Measurements from ENCODE around the gene PLEKHA1. TPM values are rescaled to one million over a fixed set of nuclear protein-coding genes. Genes with fewer than 3 reads are reported as not detected.
A peak's percentile ranks its signal among the peaks of the same experiment; 100 is the strongest.

Gene PLEKHA1
- total RNA-seq, 2 experiments from 2014 or later: 5.5 to 7.3 TPM

GRCh38 chr10:122349758-122350369 is 24.6 kb upstream of the PLEKHA1 start:
- peaks cover 35% of the 10 kb centered on the region for H3K4me1 ChIP-seq (ENCODE audit: insufficient read depth, low read length, poor library complexity, severe bottlenecking)
- CTCF ChIA-PET (ENCODE audit: unreplicated experiment): no interaction called here
- no peaks in the 10 kb centered on the region for H3K79me2 ChIP-seq (ENCODE audit: insufficient read depth, low read depth, low read length)
- H2AFZ ChIP-seq (ENCODE audit: low read length): peak overlapping the region; percentile 8; the same call in 1 of the 2 replicates
- intact Hi-C loops (cut with micrococcal nuclease; ENCODE audit: unreplicated experiment): loop anchor here (2.0 kb wide), 1 partner anchor 25 kb away; the partner anchor contains the start of gene PLEKHA1
- no peaks in the 10 kb centered on the region for H3K9me2 ChIP-seq (ENCODE audit: insufficient read depth, low read length)
- no peak overlapping the region for H3K27ac ChIP-seq (ENCODE audit: low read depth, low read length, poor library complexity, severe bottlenecking)
- BruUV-seq (replicated peaks): no TSS peak
- no peaks in the 10 kb centered on the region; the same call in 1 of the 2 replicates for H3K36me3 ChIP-seq (ENCODE audit: insufficient read depth, low read length)
- H3K4me3 ChIP-seq (ENCODE audit: low read depth, low read length, poor library complexity, severe bottlenecking): no peak overlapping the region
- TF ChIP-seq EZH2phosphoT487 (IDR thresholded peaks at IDR 0.05; ENCODE audit: borderline replicate concordance, low read depth, low read length) (no peak), CTCF (conservative IDR thresholded peaks at IDR 0.05; ENCODE audit: low read length) (no peak)
- peak overlapping the region; percentile 20 for H3K4me2 ChIP-seq (ENCODE audit: low read length)
- POLR2A ChIA-PET: no interaction called here
- no peak for DNase-seq (ENCODE audit: low spot score)
- H4K20me1 ChIP-seq (ENCODE audit: insufficient read depth, low read length): no peaks in the 10 kb centered on the region
- peaks cover 8% of the 10 kb centered on the region; the same call in 1 of the 2 replicates for H3K9me3 ChIP-seq (ENCODE audit: low read length)

DNA sequence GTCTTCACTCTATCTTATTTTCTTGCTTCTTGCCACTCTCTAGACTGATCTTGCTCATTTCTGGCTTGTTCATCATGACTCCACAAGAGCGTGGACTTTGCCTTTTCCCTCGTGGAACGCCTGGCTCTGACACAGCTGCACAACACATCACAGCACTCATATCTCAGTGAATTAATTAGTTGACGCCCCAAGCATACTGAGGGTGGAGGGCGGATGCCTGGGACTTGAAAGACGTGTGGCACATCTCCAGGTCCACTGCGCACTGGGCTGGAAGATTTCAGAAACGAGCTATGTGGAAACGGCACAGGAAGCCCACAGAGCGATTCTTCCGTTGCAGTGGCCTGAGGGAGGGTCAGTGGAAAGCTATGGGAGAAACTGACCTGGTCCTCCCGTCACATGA is 23.6 kb upstream of the PLEKHA1 start:
- CTCF ChIA-PET (ENCODE audit: unreplicated experiment): no interaction called here
- peaks cover 6% of the 10 kb centered on the region; the same call in 1 of the 2 replicates for H3K9me3 ChIP-seq (ENCODE audit: low read length)
- H3K36me3 ChIP-seq (ENCODE audit: insufficient read depth, low read length): no peaks in the 10 kb centered on the region; the same call in 1 of the 2 replicates
- no peaks in the 10 kb centered on the region for H4K20me1 ChIP-seq (ENCODE audit: insufficient read depth, low read length)
- TF ChIP-seq CTCF (conservative IDR thresholded peaks at IDR 0.05; ENCODE audit: low read length) (no peak), EZH2phosphoT487 (IDR thresholded peaks at IDR 0.05; ENCODE audit: borderline replicate concordance, low read depth, low read length) (no peak)
- no peak for DNase-seq (ENCODE audit: low spot score)
- BruUV-seq (replicated peaks): no TSS peak
- no peak overlapping the region for H3K4me2 ChIP-seq (ENCODE audit: low read length)
- POLR2A ChIA-PET: no interaction called here
- peaks cover 35% of the 10 kb centered on the region for H3K4me1 ChIP-seq (ENCODE audit: insufficient read depth, low read length, poor library complexity, severe bottlenecking)
- H3K4me3 ChIP-seq (ENCODE audit: low read depth, low read length, poor library complexity, severe bottlenecking): no peak overlapping the region
- intact Hi-C loops (cut with micrococcal nuclease; ENCODE audit: unreplicated experiment): no loop called here
- H3K27ac ChIP-seq (ENCODE audit: low read depth, low read length, poor library complexity, severe bottlenecking): no peak overlapping the region
- H3K79me2 ChIP-seq (ENCODE audit: insufficient read depth, low read depth, low read length): no peaks in the 10 kb centered on the region
- no peak overlapping the region for H2AFZ ChIP-seq (ENCODE audit: low read length)
- no peaks in the 10 kb centered on the region for H3K9me2 ChIP-seq (ENCODE audit: insufficient read depth, low read length)

GRCh38 chr10:122352817-122353525 is 21.5 kb upstream of the PLEKHA1 start:
- POLR2A ChIA-PET: interaction anchor here (0.9 to 1.2 kb wide), 3 partner anchors 12 to 38 kb away, joined by 3 to 4 read pairs (median 3); no protein-coding TSS in a partner anchor
- Histone ChIP-seq H3K79me2 (ENCODE audit: insufficient read depth, low read depth, low read length) (no peaks in the 10 kb centered on the region), H3K27ac (ENCODE audit: low read depth, low read length, poor library complexity, severe bottlenecking) (no peak overlapping the region), H3K9me3 (ENCODE audit: low read length) (no peaks in the 10 kb centered on the region; the same call in 1 of the 2 replicates), H3K4me1 (ENCODE audit: insufficient read depth, low read length, poor library complexity, severe bottlenecking) (peaks cover 25% of the 10 kb centered on the region), H3K4me2 (ENCODE audit: low read length) (no peak overlapping the region), H3K36me3 (ENCODE audit: insufficient read depth, low read length) (no peaks in the 10 kb centered on the region), H3K9me2 (ENCODE audit: insufficient read depth, low read length) (no peaks in the 10 kb centered on the region), H4K20me1 (ENCODE audit: insufficient read depth, low read length) (no peaks in the 10 kb centered on the region), H2AFZ (ENCODE audit: low read length) (no peak overlapping the region), H3K4me3 (ENCODE audit: low read depth, low read length, poor library complexity, severe bottlenecking) (no peak overlapping the region)
- BruUV-seq (replicated peaks): no TSS peak
- CTCF ChIA-PET (ENCODE audit: unreplicated experiment): no interaction called here
- TF ChIP-seq CTCF (conservative IDR thresholded peaks at IDR 0.05; ENCODE audit: low read length) (no peak), EZH2phosphoT487 (IDR thresholded peaks at IDR 0.05; ENCODE audit: borderline replicate concordance, low read depth, low read length) (no peak)
- intact Hi-C loops (cut with micrococcal nuclease; ENCODE audit: unreplicated experiment): no loop called here
- DNase-seq (ENCODE audit: low spot score): no peak

Measured in OCI-LY7 (cell line).